Measurements from ENCODE around the gene HMCN1. TPM values are rescaled to one million over a fixed set of nuclear protein-coding genes. Genes with fewer than 3 reads are reported as not detected.

HMCN1 gene
- total and polyA plus RNA-seq, 8 donors: 0.12 to 15.1 (median 0.86) TPM

DNA sequence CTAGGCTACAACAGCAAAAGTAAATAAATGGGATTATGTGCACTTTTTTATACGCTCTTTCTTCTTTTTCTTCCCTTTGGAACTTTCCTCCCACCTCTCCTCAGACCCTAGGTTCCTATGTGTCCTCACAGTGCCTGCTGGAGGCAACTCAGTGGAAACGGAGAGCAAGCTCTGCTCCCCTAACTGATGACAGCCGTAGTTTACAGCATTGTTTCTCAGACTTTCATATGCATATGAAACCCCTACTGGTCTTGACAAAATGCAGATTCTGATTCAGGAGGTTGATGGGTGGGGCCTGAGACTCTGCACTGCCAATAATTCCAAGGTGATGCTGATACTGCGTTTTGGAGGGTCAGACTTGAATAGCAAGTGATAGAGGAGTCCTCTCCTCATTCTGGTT lies 34.3 kb upstream of the HMCN1 start:
- Histone ChIP-seq H3K27ac (no peak overlapping the region), H3K4me1 (peaks cover 0 to 5% (median 0%) of the 10 kb centered on the region in 4 donors), H3K4me3 (no peak overlapping the region), H3K9me3 (no peaks in the 10 kb centered on the region), H3K36me3 (no peaks in the 10 kb centered on the region), H3K27me3 (no peaks in the 10 kb centered on the region)
- no peak for DNase-seq
- 62 to 69% (median 64%) methylated on average over 4 of the region's 4 CpGs for WGBS, 5 donors
- TF ChIP-seq CTCF (IDR thresholded peaks at IDR 0.05) (no peak), EP300 (IDR thresholded peaks at IDR 0.05) (no peak), POLR2AphosphoS5 (IDR thresholded peaks at IDR 0.05) (no peak), POLR2A (IDR thresholded peaks at IDR 0.05) (no peak)
- intact Hi-C loops (cut with DNase I; ENCODE audit: low total_unique reads): no loop called here

GRCh38 chr1:185701650-185702049 lies 32.5 kb upstream of the HMCN1 start:
- TF ChIP-seq EP300 (IDR thresholded peaks at IDR 0.05): no peak
- no peaks in the 10 kb centered on the region for H3K27me3 ChIP-seq
- intact Hi-C loops (cut with DNase I; ENCODE audit: low total_unique reads): no loop called here
- WGBS, 5 donors: 65 to 90% (median 85%) methylated on average over 2 of the region's 2 CpGs
- H3K4me1 ChIP-seq: peaks cover 0 to 6% (median 0%) of the 10 kb centered on the region in 4 donors
- no peak for DNase-seq
- no peaks in the 10 kb centered on the region for H3K36me3 ChIP-seq
- H3K9me3 ChIP-seq: no peaks in the 10 kb centered on the region
- no peak overlapping the region for H3K27ac ChIP-seq
- H3K4me3 ChIP-seq: no peak overlapping the region

- intact Hi-C loops (cut with DNase I; ENCODE audit: low total_unique reads): no loop called here
- DNase-seq: no peak
- TF ChIP-seq CTCF (IDR thresholded peaks at IDR 0.05) (no peak), EP300 (IDR thresholded peaks at IDR 0.05) (no peak), POLR2AphosphoS5 (IDR thresholded peaks at IDR 0.05) (no peak), POLR2A (IDR thresholded peaks at IDR 0.05) (no peak)
- Histone ChIP-seq H3K4me3 (no peak overlapping the region), H3K27ac (no peak overlapping the region), H3K36me3 (no peaks in the 10 kb centered on the region), H3K27me3 (no peaks in the 10 kb centered on the region), H3K9me3 (peaks cover 0 to 7% (median 0%) of the 10 kb centered on the region in 4 donors), H3K4me1 (peaks cover 0 to 6% (median 0%) of the 10 kb centered on the region in 4 donors)
- WGBS, 5 donors: 30 to 63% (median 43%) methylated on average over 3 of the region's 3 CpGs
Measured at GRCh38 chr1:185704181-185704580, 30.0 kb upstream of the HMCN1 start.

DNA sequence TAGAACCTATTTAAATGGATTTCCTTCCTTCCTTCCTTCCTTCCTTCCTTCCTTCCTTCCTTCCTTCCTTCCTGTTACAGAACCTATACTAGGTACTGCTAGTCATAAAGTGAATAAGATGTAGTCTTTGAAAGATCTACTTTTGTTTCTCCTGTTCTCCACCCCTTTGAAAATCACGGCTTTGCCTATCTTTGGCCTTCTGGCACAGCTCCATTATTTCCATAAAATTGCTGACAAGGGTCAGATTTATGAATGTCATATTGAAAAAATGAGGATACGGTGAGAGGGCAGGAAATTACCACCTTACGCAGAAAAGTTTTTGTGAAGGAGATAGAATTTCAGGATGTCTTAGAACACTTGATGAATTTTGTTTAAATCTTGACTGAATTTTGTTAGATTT lies 18.1 kb upstream of the HMCN1 start:
- Histone ChIP-seq H3K27me3 (no peaks in the 10 kb centered on the region), H3K9me3 (no peaks in the 10 kb centered on the region), H3K36me3 (no peaks in the 10 kb centered on the region), H3K4me1 (peaks cover 0 to 6% (median 0%) of the 10 kb centered on the region in 4 donors), H3K4me3 (no peak overlapping the region), H3K27ac (no peak overlapping the region)
- intact Hi-C loops (cut with DNase I; ENCODE audit: low total_unique reads): no loop called here
- 62 to 67% (median 65%) methylated on average over 3 of the region's 3 CpGs for WGBS, 5 donors
- TF ChIP-seq POLR2AphosphoS5 (IDR thresholded peaks at IDR 0.05) (no peak), EP300 (IDR thresholded peaks at IDR 0.05) (no peak), CTCF (IDR thresholded peaks at IDR 0.05) (no peak), POLR2A (IDR thresholded peaks at IDR 0.05) (no peak)
- DNase-seq: no peak

DNA sequence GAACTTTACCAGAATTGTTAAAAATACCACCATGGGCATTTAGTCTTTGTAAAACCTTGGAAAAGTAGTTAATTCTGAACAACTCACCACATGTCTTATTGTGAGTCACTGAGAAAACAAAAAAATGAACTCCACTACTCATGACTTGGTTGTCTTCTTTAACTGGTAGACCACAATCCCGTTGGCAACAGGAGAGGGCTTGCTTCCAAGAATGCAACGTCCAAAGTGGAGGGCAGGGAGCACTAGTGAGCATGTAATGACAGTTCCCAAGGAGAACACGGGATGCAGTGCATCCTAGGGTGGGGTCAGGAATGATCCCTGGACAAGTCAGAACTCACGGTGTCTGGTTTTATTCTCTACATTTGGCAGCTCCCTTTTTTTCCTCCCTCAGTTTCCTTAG lies 15.2 kb upstream of the HMCN1 start:
- peaks cover 0 to 6% (median 0%) of the 10 kb centered on the region in 4 donors for H3K4me1 ChIP-seq
- no peak overlapping the region for H3K4me3 ChIP-seq
- no peak overlapping the region for H3K27ac ChIP-seq
- no peaks in the 10 kb centered on the region for H3K27me3 ChIP-seq
- intact Hi-C loops (cut with DNase I; ENCODE audit: low total_unique reads): no loop called here
- H3K9me3 ChIP-seq: no peaks in the 10 kb centered on the region
- no peak for TF ChIP-seq POLR2A (IDR thresholded peaks at IDR 0.05)
- no peaks in the 10 kb centered on the region for H3K36me3 ChIP-seq
- peak in 1 of 2 donors; percentile 11 for DNase-seq
- 16 to 26% (median 18%) methylated on average over 4 of the region's 4 CpGs for WGBS, 5 donors

Measured in stomach (tissue), 9 donors.